ENCODE results near the gene ZNF93.

GRCh38 chr19:19943848-19944582 lies 43.3 kb downstream of the ZNF93 start:
- no peak for TF ChIP-seq CTCF (IDR thresholded peaks at IDR 0.05; ENCODE audit: borderline replicate concordance, extremely low read depth, low read length, poor library complexity, severe bottlenecking)
- TF ChIP-seq EZH2 (IDR thresholded peaks at IDR 0.05; ENCODE audit: borderline replicate concordance, low read depth, low read length, severe bottlenecking), result no peak

Data from DND-41 (cell line).